ENCODE measurements around the gene LSM5.

LSM5 gene

GRCh38 chr7:32524631-32525030 lies 34.5 kb upstream of the LSM5 start:
- Histone ChIP-seq H3K27ac (no peak overlapping the region), H3K36me3 (no peaks in the 10 kb centered on the region), H3K9me3 (ENCODE audit: severe bottlenecking) (peaks cover 7% of the 10 kb centered on the region), H3K27me3 (ENCODE audit: insufficient read depth, low read depth, severe bottlenecking) (no peaks in the 10 kb centered on the region), H3K4me3 (ENCODE audit: low read depth, low read length) (no peak overlapping the region)
- no peak for TF ChIP-seq CTCF (IDR thresholded peaks at IDR 0.05; ENCODE audit: low read depth, low read length)
- DNase-seq: no peak

GRCh38 chr7:32522746-32523530 lies 32.8 kb upstream of the LSM5 start:
- Histone ChIP-seq H3K27ac (no peak overlapping the region), H3K9me3 (ENCODE audit: severe bottlenecking) (peaks cover 14% of the 10 kb centered on the region), H3K27me3 (ENCODE audit: insufficient read depth, low read depth, severe bottlenecking) (no peaks in the 10 kb centered on the region), H3K36me3 (no peaks in the 10 kb centered on the region), H3K4me3 (ENCODE audit: low read depth, low read length) (no peak overlapping the region)
- no peak for DNase-seq
- no peak for TF ChIP-seq CTCF (IDR thresholded peaks at IDR 0.05; ENCODE audit: low read depth, low read length)

GRCh38 chr7:32519763-32520162 lies 29.6 kb upstream of the LSM5 start:
- Histone ChIP-seq H3K27ac (no peak overlapping the region), H3K4me3 (ENCODE audit: low read depth, low read length) (no peak overlapping the region), H3K9me3 (ENCODE audit: severe bottlenecking) (peaks cover 16% of the 10 kb centered on the region), H3K27me3 (ENCODE audit: insufficient read depth, low read depth, severe bottlenecking) (no peaks in the 10 kb centered on the region), H3K36me3 (peaks cover 2% of the 10 kb centered on the region; the same call in 1 of the 2 replicates)
- DNase-seq: no peak
- TF ChIP-seq CTCF (IDR thresholded peaks at IDR 0.05; ENCODE audit: low read depth, low read length): no peak

- H3K9me3 ChIP-seq (ENCODE audit: severe bottlenecking): peaks cover 16% of the 10 kb centered on the region
- peaks cover 2% of the 10 kb centered on the region; the same call in 1 of the 2 replicates for H3K36me3 ChIP-seq
- TF ChIP-seq CTCF (IDR thresholded peaks at IDR 0.05; ENCODE audit: low read depth, low read length): no peak
- no peak overlapping the region for H3K4me3 ChIP-seq (ENCODE audit: low read depth, low read length)
- H3K27me3 ChIP-seq (ENCODE audit: insufficient read depth, low read depth, severe bottlenecking): no peaks in the 10 kb centered on the region
- no peak overlapping the region for H3K27ac ChIP-seq
- DNase-seq: no peak
These were observed 28.5 kb upstream of the LSM5 start for GRCh38 chr7:32518534-32519140.

- no peak for DNase-seq
- Histone ChIP-seq H3K27me3 (ENCODE audit: insufficient read depth, low read depth, severe bottlenecking) (no peaks in the 10 kb centered on the region), H3K4me3 (ENCODE audit: low read depth, low read length) (no peak overlapping the region), H3K27ac (no peak overlapping the region), H3K9me3 (ENCODE audit: severe bottlenecking) (peaks cover 16% of the 10 kb centered on the region), H3K36me3 (peaks cover 2% of the 10 kb centered on the region; the same call in 1 of the 2 replicates)
- no peak for TF ChIP-seq CTCF (IDR thresholded peaks at IDR 0.05; ENCODE audit: low read depth, low read length)
These were observed 26.4 kb upstream of the LSM5 start for GRCh38 chr7:32516551-32517100.
